Suppressor macrophage treated with lipopolysaccharide for 4 hours (primary cell): ENCODE results near the gene WDR7.

Experiments used
- DNase-seq: peaks from one replicate; pipeline ENCODE4 v3.0.0-alpha.2; 2020

Gene WDR7

DNA sequence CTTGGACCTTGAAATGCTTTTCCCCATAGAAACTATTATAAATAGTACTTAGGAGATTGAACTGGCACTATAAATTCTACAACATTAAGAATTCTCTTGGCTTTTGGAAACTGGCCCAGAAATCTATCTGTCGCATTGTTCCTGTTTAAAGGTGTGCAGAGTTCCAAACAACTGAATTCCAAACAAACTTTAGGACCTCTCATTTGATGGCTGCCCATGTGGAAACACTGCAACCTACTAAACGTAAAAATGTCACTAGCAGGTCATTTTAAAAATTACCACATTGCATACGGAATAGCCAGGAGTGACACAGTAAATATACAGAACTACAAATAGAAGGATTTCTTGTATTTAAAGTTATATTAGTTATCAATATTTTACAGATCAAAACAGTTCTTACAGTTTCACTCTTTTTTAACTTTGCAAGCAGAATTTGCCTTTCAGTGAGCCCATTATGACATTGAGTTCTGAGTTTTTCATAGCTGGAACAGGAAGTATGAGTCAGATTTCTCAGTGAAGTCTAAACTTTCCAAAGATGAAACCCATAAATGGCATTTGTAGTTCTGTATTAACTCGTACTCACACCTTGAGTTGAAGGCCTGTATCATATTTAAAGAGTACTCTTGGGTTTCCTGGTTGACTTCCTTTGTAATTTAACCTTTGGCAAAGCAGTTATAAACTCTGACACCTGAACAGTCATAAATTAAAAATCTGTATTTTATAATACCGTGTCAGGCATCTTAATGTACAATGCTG is 353.4 kb downstream of the WDR7 start:
- peak; percentile 63 for DNase-seq

DNA sequence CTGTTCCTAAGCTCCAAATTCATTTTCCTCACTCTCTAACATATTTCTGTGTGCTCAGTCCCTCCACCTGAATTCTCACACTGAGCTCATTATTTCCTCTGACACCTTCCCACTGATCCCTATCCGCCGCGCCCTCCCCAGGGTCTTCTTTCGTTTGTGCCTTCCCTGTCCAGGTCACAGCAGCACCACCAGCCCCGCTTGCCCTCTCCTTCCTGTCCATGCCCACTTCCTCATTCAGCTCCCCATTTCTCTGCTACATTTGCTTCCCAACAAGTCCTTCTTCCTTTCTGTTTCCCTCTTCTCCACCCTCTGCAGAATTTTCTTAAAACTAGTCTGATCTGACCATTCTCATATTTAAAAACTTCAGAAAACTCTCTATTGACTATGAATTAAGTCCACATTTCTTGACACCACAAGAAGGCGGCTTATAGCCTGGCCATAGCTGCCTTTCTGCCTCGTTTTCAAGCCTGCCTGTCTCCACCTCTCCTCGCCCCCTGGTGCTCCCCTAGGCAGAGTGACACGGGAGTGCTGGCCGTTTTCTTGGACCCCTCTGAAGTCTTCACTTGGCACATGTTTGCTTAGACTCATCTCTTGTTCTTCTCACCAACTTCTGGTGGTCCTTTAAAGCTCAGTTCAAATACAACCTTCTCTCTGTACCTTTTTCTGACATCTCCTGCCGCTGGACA is 357.0 kb downstream of the WDR7 start:
- peak; percentile 45 for DNase-seq

DNA sequence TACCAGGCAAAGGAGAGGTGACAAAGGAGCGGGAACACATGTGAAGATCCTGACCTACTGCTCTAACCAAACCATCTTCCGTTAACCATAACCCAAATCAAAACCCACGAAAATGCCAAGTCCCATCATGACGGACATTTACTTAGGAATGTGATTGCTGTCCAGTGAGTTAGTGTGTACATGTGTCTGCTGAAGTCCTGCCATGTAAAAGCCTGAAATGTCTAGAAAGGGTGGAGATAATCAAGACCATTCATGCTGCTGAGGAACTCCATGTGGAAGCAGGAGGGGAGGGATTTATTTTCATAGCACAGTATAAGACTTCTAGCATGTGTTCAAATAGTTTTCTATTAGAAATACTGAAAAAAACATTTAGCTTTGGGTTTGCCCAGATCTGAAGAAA is 358.7 kb downstream of the WDR7 start:
- DNase-seq: no peak

DNA sequence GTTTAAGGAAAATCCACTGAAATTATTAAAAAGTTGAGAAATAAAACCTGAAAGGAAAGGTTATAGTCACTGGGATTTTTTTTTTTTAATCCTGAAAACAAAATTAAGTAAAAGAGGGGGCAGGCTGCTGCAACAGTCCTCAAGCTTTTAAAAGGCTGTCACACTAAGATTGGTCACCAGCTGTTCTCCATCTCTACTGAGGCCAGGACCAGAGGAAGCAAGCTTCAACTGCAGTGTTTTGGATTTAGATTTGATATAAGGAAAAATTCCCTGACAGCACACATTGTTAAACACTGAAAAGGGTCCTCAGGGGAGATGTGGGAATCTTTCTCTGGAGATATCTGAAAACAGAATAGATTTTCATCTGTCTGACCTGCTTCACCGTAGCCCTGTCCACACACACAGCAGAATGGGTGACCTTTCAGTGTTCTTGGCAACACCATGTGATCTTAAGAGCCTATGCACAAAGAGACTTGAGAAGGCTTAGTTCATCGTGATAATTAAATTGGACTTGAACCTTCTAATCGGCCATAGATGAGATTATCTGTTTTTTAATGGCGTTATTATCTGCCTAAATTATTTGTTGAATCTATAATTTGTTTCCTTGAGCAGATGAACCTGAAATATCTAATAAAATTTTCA is 363.7 kb downstream of the WDR7 start:
- DNase-seq: no peak

DNA sequence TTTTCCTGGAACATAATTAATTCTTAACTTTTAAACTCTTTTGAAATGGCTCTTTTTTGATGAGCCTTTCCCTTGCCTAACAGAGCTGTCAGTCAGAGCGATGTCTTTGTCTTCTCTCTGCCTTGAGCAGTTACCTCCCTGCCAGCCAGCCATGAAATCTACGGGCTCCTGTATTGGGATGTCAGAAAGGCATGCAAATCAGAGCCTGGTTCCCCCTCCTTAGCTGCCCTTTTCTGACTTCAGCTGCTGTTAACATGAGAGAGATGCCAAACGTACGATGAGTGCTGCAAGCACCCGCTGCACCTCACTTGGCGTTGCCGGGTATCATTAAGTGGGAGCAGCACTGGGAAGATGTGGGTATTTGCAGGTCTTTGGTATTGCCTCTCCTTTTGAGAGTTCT is 364.3 kb downstream of the WDR7 start:
- DNase-seq: no peak

DNA sequence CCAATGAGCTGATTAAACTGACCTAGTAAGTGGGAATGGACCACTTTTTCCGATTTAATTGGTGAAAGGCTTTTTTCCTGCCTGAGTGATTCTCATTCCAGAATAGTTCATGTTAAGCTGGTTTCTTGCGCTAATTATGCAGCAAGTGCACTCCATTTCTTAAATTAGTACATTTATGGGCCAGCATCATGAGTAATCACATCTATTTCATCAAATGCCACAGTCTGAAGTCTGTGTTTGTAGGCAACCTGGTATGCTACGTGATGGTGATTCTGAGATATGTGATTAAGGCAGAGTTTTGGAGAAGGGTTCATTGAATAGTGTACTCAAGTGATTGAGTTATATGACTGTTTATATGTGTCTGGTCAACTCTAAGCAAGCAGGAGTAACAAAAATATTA is 367.7 kb downstream of the WDR7 start:
- no peak for DNase-seq

DNA sequence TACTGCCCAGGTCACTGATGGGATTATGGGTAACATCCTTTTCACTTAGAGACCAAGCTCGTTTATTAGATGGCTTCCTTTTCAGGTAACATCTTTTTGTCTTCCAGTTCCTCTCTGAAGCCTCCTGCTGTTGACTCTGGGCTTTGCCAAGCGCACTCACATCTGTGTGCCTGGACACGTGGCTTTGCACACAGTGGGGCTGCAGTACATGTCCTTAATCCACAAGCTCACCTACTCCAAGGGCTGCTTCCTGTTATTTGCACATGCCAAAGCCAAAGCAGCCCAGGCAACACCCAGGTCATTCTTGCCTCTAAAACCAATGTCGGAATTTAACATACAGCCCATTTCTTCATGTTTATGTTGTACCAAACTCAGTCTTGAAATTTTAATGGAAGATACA is 371.6 kb downstream of the WDR7 start:
- no peak for DNase-seq

DNA sequence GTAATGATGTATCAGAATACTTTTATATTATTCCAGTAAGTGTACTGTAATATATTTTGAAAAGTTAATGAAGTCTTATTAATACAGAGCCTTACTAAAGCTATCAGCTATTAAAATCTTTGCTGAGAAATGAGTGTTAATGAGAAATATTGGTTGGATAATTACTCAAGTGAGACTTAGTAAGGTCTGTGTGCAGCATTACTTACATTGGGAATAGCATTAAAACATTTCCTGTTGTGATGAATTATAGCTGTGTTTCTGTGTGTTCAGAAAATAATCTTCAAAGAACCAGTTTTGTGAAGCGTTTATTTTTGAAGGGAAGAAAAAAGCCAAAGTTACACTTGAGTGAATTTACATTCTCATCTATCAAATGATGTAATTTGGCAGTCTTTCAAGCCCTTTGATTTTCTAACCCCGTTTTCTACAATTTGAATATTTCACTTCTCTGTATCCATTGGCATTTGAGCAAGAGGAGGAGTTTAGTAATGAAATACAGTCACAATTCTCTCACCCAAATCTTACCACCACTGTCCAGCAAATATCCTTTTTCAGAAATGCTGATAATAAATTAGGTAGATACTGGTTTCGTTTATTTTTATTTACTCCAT is 372.2 kb downstream of the WDR7 start:
- no peak for DNase-seq

DNA sequence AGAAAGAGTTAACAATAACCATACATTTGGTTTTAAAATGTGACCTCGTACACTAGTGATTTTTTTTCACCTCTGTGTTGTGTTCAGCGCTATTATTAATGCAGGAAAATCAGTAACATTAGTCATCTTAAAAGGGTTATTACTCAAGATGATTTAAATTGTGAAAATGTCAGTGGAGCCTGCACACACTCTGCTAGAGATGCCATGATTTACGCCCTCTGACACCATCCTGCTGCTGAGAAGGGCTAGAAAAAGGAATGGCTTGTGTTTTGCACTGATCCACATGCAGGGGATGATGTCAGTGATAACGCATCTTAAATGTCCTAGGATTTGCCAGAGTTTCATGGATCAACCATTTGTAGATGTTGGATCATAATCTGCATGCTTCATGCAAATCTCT is 374.4 kb downstream of the WDR7 start:
- no peak for DNase-seq

DNA sequence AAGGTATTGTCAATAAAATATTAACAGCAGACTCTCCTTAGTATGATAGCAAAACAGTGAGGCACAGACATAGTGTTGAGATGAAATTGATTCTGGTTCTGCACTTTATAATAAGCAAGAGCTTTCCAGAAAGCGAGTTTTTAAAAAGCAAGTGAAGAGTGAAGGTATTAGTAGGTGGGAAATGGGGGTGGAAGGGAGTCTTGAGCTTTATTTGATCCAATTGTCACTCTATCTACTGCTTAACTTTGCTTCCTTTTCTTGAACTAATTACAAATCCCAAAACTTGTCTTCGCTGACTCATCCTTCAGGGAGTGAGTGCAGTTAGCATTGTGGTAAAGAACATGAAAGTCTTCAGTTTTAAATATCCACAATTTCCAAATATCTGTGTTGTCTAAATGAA is 375.2 kb downstream of the WDR7 start:
- no peak for DNase-seq

DNA sequence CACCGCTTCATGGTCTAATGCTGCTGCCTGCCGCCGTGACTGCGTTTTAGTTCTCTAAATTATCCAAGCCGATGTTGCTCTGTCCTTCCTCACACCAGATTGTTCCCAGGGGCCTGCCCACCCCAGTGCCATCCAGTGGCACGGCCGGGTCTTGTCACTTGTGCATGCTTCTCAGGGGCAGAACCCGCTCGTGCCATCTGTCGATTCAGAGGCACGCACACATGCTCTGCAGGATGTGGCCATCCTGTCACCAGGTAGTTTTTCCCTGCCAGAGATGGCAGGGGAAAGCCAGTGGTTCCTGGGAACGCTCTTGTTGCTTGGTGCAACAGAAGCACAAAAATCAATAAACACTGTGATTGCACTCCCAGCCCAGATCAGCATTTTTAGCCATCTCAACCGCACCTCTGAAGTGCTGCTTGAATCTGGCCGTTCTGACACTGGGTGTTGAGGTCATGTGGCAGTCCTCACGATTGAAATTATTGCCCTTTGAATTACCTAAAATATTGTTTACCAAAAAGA is 376.1 kb downstream of the WDR7 start:
- DNase-seq: no peak

DNA sequence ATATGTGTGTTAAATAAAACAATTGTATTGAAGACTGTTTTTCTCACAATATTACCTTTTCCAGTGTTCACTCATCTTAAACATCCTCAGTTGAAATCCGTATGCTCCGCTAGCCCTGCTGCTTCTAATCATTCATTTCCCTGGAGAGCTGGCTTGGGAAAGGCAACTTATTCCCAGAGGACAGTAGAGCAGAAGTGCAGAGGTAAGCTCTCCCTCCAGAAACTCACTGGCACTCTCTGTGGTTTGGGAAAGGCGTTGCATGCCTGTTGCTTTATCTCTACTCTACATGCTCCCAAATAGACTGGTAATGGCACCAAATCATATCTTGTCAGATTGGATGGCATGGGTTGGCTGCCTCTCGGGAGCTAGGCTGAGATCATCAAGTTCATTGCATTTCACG is 378.6 kb downstream of the WDR7 start:
- DNase-seq: no peak

DNA sequence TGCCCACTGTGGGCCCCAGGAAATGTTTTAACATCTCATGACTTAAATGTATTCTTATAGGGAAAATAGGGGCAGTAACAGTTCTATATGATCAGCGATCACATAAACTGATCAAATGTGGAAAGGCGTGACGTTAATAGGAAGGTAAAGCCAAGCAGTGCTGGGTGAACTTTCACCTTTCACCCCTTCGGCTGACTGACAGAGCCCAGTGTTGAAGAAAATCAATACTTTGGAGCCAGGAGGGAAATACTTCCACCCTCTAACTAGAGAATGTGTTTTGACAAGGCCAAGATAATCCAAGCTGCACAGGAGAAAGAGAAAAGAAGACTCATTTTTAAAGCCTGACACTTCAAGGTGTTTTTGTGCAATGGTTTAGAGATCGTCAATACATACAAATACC is 379.3 kb downstream of the WDR7 start:
- DNase-seq: no peak

DNA sequence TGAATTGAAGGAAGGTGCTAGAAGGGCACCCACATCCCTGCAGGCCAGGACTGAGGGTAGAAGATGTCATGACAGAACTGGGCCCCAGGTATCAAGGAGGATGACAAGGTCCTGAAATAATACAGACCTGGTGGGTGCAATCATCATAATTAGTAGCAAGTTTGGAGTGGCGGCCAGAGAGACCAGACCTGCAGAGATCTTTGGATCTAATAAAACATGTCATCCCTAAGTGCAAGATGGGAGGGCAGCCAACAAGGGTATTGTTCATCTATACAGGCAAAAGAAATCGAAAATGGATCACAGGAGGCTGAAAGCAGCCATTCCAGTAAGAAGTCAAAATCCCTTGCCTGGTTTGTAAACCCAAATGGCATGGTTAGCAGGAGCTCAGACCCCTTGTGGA is 384.4 kb downstream of the WDR7 start:
- DNase-seq: no peak

DNA sequence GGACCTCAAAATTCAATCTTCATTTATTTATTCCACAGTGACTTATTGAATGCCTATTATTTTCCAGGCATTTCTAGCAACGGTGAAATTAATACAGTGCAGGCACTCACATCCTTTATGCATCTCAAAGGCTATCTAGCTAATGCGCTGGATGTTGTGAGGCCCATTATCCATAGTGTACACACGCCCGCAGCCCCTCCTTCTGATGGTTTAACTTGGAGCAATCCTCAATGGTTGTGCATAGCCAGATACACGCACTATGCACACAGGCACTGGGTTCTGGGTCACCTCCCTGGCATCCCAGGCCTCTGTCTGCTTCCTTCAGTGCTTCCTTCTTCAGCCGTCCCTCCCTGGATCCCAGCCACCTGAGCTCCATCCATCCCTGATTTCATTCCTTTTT is 387.2 kb downstream of the WDR7 start:
- no peak for DNase-seq

DNA sequence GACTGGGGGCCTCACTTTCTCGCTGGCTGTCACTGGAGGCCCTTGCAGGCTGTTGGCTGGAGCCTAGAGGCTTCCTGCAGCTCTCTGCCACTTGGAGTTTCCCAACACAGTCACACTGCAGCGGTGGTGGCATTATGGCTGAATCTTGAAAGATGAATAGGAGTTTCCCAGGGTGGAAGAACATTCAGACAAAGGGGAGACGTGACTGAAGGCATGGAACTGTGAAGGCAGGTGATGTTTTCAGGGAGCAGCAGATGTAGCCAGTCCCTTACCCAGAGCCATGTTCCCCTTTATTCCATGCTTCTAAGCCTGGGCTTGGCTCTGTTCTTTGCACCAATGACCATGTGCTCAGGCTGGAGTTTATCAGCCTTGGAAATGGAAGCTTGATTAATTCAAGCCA is 389.0 kb downstream of the WDR7 start:
- DNase-seq: no peak

DNA sequence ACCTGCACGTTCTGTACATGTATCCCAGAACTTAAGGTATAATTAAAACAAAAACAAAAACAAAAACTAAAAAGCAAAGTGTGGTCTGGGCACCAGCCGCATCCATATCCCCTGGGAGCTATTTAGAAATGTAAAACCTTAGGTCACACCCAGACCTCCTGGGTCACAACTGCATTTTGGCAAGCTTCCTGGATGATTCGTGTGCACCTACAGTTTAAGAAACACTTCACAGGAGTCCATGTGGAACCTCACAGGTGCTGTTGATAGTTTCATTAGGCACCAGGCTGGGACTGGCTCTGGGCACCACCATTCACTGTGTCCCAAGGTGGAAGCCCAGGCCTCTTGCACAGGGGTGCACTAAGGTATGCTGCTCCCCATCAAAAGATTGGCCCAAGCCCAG is 392.1 kb downstream of the WDR7 start:
- no peak for DNase-seq

DNA sequence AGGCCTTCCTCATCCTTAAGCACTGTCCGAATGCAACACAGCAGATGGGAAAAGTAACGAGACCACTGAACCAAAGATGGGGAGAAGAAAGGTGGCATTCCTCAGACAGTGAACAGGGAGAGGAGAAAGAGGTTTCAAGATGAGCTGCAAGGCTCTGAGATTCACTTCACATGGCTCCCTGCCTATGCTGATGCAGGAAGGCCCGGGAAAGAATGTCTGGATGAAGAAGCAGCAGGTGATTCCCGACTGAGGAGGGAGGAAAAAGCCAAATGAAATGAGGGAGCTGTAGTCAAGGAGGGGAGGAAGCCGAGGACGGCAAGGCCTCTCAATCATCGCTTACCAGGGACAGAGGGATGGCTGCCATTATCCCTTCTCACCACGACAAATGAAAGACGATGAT is 397.2 kb downstream of the WDR7 start:
- DNase-seq: no peak

DNA sequence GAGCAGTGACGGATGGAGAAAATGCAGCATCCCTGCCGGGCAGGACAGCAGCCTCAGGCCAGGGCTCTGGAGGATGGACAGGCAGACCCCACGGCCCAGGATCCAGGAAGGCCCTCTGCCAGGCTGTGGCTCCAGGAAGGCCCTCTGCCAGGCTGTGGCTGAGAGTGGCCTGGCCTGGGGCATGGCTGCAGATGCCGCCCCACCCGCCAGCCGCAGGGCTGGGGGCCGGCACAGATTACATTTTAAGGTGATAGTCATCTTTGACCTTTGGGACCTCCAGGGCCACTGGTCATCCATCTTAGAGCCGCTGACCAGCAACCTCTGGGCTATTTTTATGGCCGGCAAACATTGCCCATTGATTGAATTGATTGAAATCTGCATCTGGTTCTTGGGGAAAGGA is 397.7 kb downstream of the WDR7 start:
- no peak for DNase-seq

DNA sequence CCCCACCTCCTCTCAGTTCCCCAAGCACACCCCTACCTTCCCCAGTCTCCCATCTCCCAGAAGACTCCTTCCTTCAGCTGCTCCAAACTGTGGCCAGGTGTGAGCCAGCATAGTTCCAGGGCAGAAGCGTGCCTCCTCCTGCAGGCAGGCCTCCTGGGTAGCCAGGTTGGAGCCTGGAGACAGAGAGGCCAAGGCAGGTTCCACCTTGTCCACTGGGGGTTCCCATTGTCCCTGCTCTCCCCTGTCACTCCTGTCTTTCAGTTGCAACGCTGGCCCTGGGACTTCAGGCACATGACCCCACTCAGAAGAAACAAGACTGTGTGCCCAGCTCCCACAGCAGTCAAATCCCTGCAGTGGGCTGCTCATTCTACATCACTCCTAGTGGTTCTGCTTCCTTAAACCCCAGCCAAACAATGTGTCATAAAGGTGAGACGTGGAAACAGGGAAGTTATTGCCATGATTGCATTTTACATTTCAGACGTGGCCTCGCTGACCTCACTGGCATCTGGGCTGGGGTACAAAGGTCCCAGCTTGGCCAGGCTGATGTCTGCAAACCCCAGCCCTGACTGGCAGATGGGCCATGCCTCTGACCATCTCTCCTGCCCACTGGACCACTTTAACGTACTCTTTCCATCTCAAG is 399.3 kb downstream of the WDR7 start:
- DNase-seq: no peak

DNA sequence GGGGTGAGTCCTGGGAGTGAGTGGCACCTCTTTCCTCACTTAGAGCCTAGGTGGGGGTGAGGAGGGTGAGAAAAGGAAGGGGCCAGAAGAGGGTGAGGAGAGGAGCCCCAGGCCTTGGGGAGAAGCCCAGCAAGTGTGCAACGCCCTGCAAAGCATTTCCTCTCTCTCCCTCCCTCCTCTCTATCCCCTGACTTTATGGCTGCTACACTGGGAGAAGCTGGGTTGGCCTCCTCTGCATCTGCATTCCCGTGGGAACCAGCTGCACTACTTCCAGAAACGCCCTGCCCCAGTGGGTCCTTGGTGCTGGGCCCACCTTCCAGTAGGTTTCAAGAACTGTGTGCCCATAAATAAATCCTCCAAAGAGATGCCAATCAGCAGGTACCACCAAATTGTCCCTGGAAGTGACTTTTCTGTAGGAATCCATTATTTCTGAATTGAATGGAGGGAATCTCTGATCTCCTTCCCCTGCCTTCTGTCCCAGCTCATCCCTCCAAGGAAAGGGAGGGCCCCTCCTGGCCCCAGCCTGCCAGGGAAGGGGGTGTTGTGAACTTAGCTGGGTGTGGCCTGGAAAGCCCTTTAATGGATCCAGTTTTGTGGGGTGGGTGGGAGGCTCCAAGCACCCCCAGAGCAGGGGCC is 400.0 kb downstream of the WDR7 start:
- no peak for DNase-seq

DNA sequence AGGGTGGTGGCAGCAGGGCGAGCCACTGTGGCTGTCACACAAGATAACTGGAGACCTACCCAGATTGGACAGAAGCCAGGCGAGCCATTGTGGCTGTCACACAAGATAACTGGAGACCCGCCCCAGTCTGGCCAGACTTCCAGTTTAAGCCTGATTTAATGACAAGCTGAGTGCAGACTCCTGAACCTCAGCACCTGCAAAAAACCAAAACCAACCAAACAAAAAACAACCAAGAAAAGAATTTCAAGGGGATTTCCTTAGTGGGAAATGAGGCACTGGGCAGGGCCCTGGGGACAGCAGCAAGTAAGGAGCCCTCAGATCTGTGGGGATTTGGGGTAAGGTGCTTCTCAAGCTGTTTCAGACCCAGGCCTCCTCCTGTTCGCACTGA is 400.5 kb downstream of the WDR7 start:
- no peak for DNase-seq

DNA sequence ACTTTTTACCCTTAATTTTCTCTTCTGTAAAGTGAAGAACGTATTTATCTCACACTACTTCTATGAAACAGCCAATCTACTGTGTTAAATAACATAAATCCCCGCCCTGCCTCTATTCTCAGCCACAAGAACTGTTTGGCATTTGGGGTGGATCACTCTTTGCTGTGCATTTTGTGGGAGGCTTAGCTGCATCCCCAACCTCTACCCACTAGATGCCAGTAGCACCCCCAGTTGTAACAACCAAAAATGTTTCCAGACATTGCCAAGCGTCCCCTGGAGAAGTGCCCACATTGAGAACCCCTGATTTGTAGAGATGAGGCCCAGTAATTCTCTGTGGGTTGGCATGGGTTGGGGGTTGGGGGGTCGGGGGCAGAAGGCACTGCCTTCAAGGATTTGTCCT is 401.0 kb downstream of the WDR7 start:
- DNase-seq: no peak
